Upper lobe of right lung (tissue), 1 donor: ENCODE results near the gene PGM2. TPM values are rescaled to one million over a fixed set of nuclear protein-coding genes. Genes with fewer than 3 reads are reported as not detected.

Experiments used
- ATAC-seq: fragments of 200-7000 bp; cut with Tn5 transposase; one replicate; pipeline ENCODE4 v1.9.1; 2020; ENCODE audit warnings: mild to moderate bottlenecking, moderate library complexity
- DNase-seq: peaks from one replicate; pipeline ENCODE4 v3.0.0-alpha.2; 2020
- H3K27ac ChIP-seq: fragments of 200-600 bp; one replicate; pipeline ENCODE4 v1.8.0; 2022
- H3K27me3 ChIP-seq: fragments of 200-600 bp; one replicate; pipeline ENCODE4 v1.8.0; 2022; ENCODE audit warnings: mild to moderate bottlenecking
- H3K36me3 ChIP-seq: fragments of 200-600 bp; one replicate; pipeline ENCODE4 v1.8.0; 2022
- H3K4me1 ChIP-seq: fragments of 200-600 bp; one replicate; pipeline ENCODE4 v1.8.0; 2022
- H3K4me3 ChIP-seq: fragments of 200-600 bp; one replicate; pipeline ENCODE4 v1.8.0; 2022; ENCODE audit warnings: mild to moderate bottlenecking
- H3K9me3 ChIP-seq: fragments of 200-600 bp; one replicate; pipeline ENCODE4 v1.8.0; 2022
- intact Hi-C: fragments of 100-400 bp; cut with DNase I; formaldehyde crosslinking; loops from one replicate; pipeline ENCODE4 v1.11.0; 2022
- total RNA-seq: library from RNA; stranded (reverse); fragmentation: NEBNext Ultra II Directional; extraction: Animal tissue kit (Norgen Biotek cat#: 25700); gene quantifications from one replicate; pipeline ENCODE4 v1.2.1, GENCODE V29; 2021
- TF ChIP-seq, protein P1 (sequence below): fragments of 200-600 bp; IDR thresholded peaks from one replicate; pipeline ENCODE4 v1.8.0; 2022; ENCODE audit warnings: antibody characterized with exemption
- donor health status: DM: no; HTN: yes; CAD: no; lungs with severe emphysema.

Gene PGM2
- total RNA-seq, 1 donor from 2014 or later: 25.0 TPM

DNA sequence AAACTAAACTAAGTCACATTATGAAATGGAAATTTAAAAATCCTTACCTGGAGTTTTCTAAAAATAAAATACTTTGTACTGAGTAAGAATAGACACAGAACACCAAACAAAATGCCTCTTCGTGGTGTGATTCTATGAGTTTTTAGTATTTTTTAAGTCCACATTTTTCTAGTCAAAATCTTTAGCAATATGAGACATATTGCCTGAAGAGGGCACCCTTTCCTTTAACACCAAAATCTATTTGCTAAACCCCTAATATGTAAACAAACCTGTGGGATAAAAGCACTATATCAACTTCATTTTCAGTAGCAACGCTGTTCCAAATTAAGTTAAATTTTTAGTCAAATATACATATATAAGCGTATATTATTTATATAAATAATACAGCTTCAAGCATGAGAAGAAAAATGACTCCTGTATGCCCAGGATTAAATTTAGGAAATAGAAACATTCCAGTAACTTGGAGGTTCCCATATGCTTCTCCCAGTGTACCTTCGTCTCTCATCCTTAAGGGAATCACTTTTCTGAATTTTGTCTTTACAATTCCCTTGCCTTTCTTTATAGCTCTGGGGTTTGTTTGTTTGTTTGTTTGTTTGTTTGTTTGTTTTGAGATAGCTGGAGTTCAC is 23.0 kb upstream of the PGM2 start:
- Histone ChIP-seq H3K27ac (no peak overlapping the region), H3K27me3 (no peaks in the 10 kb centered on the region), H3K4me1 (no peaks in the 10 kb centered on the region), H3K4me3 (no peak overlapping the region), H3K9me3 (no peaks in the 10 kb centered on the region), H3K36me3 (no peaks in the 10 kb centered on the region)
- TF ChIP-seq, protein P1, sequence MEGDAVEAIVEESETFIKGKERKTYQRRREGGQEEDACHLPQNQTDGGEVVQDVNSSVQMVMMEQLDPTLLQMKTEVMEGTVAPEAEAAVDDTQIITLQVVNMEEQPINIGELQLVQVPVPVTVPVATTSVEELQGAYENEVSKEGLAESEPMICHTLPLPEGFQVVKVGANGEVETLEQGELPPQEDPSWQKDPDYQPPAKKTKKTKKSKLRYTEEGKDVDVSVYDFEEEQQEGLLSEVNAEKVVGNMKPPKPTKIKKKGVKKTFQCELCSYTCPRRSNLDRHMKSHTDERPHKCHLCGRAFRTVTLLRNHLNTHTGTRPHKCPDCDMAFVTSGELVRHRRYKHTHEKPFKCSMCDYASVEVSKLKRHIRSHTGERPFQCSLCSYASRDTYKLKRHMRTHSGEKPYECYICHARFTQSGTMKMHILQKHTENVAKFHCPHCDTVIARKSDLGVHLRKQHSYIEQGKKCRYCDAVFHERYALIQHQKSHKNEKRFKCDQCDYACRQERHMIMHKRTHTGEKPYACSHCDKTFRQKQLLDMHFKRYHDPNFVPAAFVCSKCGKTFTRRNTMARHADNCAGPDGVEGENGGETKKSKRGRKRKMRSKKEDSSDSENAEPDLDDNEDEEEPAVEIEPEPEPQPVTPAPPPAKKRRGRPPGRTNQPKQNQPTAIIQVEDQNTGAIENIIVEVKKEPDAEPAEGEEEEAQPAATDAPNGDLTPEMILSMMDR: peak; percentile 61
- intact Hi-C loops: loop anchor here (5.0 kb wide), 1 partner anchor 229 kb away; no protein-coding TSS in a partner anchor
- ATAC-seq (peak; percentile 48), DNase-seq (no peak)

DNA sequence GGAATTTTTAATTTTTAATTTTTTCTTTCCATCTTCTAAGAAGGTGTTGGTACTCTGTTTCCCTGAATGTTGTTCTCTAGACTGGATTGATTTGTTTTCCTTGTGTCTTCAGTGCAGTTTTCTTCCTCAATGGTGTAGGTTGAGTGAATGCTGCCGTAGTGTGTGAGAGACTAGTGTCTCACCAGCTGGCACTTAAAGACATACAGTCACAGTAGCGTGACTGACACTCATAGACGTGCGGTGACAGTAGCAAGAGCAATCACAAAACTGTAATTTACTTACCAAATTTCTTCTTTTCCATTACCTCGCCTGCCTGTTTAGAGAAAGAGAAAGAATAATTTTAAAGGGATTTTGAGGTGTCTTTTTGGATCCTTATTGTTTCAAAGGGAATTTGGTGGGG is 21.4 kb upstream of the PGM2 start:
- intact Hi-C loops: no loop called here
- Histone ChIP-seq H3K36me3 (no peaks in the 10 kb centered on the region), H3K4me1 (no peaks in the 10 kb centered on the region), H3K9me3 (no peaks in the 10 kb centered on the region), H3K4me3 (no peak overlapping the region), H3K27me3 (no peaks in the 10 kb centered on the region), H3K27ac (no peak overlapping the region)
- TF ChIP-seq, protein P1: no peak
- ATAC-seq (no peak), DNase-seq (no peak)

DNA sequence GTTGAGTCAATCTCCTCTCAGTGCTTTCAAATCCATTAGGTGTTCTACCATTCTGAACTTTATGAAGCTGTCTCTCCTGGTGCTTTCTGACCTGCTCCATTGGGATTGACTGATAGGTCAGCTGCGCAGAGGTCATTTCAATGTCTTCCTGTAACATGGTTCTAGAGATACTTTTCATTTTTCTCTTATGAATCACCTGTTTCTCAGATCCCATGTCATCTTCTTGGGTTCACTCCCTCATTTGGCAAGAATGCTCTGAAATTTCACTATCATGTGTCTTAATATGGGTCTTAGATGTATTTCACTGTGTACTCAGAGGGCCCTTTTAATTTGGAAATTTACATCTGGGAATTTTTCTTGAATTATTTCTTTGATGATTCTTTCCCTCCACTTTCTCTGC is 13.8 kb upstream of the PGM2 start:
- TF ChIP-seq, protein P1: no peak
- intact Hi-C loops: no loop called here
- Histone ChIP-seq H3K9me3 (no peaks in the 10 kb centered on the region), H3K27ac (no peak overlapping the region), H3K4me1 (no peaks in the 10 kb centered on the region), H3K36me3 (no peaks in the 10 kb centered on the region), H3K27me3 (no peaks in the 10 kb centered on the region), H3K4me3 (no peak overlapping the region)
- DNase-seq (no peak), ATAC-seq (no peak)

DNA sequence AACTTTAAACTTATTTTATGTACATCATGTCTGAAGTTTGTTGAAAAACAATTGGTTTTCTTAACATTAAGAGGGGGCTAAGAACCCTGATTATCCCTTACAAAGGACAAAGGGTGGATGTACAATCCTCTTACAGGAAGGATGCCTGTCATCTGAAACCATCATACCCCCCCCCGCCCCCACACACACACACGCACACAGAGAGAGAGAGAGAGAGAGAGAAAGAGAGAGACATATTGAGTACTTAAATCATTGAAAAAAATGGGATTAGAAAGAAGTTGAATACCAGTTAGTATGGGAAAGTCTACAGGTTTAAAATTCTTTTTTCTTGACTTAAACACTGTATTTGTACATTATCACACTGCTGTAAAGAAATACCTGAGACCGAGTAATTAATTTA is 10.9 kb upstream of the PGM2 start:
- DNase-seq (no peak), ATAC-seq (no peak)
- Histone ChIP-seq H3K9me3 (no peaks in the 10 kb centered on the region), H3K36me3 (no peaks in the 10 kb centered on the region), H3K27ac (no peak overlapping the region), H3K4me3 (no peak overlapping the region), H3K4me1 (no peaks in the 10 kb centered on the region), H3K27me3 (no peaks in the 10 kb centered on the region)
- intact Hi-C loops: no loop called here
- TF ChIP-seq, protein P1: no peak

DNA sequence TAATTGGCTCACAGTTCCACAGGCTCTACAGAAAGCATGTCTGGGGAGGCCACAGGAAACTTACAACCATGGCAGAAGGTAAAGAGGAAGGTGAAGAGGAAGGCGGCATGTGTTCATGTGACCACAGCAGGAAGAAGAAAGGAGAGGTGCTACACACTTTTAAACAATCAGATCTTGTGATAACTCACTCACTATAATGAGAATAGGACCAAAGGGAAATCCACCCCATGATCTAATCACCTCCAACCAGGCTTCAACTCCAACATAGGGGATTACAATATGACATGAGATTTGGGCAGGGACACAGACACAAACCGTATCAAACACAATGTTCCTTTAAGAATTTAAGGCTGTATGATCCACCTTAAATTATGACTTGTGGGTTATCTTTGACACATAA is 10.5 kb upstream of the PGM2 start:
- TF ChIP-seq, protein P1: no peak
- Histone ChIP-seq H3K36me3 (no peaks in the 10 kb centered on the region), H3K27me3 (no peaks in the 10 kb centered on the region), H3K27ac (no peak overlapping the region), H3K4me3 (no peak overlapping the region), H3K9me3 (no peaks in the 10 kb centered on the region), H3K4me1 (no peaks in the 10 kb centered on the region)
- DNase-seq: no peak
- intact Hi-C loops: no loop called here
- ATAC-seq: no peak

DNA sequence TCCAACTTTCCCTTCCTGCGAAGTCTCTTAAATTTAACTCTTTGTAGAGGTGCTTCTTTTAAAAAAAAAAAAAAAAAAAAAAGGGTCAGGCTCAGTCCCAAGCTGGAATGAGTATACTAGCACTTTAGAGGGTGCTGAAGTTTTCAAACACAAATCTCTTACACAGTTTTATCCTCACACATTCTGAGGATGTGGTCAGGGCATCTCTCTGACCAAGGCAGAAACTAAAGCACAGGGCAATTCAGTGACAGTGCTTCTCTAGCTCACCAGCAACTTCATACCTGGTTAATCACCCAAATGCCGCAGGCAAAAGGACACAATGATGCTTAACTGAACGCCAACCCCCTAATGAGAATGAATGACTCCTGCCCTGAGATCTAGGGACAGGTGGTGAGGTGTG is 9.8 kb upstream of the PGM2 start:
- H3K27ac ChIP-seq: no peak overlapping the region
- no peak for DNase-seq
- intact Hi-C loops: no loop called here
- H3K9me3 ChIP-seq: no peaks in the 10 kb centered on the region
- TF ChIP-seq, protein P1: no peak
- no peak overlapping the region for H3K4me3 ChIP-seq
- ATAC-seq: no peak
- no peaks in the 10 kb centered on the region for H3K4me1 ChIP-seq
- H3K27me3 ChIP-seq: no peaks in the 10 kb centered on the region
- no peaks in the 10 kb centered on the region for H3K36me3 ChIP-seq
